ENCODE data around the gene MAST2.
"Not testable (repeated sequence)": the region's sequence is repeated elsewhere in the genome, so short reads cannot be mapped to it uniquely, and the experiment has no call there.

MAST2 gene

DNA sequence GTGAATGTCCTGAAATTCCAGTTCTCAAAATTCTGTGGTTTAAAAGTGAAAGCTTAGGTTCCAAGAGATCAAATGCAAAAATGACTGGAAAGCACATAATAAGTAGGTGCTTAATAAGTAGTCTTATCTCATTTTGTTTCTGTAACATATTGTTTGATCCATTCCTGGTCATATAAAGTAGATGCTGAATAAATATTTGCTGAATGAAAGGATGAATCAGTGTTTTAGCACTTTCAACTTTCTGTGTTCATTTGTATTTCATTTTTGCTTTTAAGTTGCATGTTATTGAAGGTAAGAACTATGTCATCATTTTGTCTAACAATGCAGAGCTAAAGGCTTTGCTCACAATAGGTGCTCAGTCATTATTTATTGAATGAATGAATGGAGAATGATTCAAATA is 6.3 kb downstream of the MAST2 start:
- DNase-seq (ENCODE audit: low read depth in 1 of 2, low spot score in 1 of 2) = no peak

DNA sequence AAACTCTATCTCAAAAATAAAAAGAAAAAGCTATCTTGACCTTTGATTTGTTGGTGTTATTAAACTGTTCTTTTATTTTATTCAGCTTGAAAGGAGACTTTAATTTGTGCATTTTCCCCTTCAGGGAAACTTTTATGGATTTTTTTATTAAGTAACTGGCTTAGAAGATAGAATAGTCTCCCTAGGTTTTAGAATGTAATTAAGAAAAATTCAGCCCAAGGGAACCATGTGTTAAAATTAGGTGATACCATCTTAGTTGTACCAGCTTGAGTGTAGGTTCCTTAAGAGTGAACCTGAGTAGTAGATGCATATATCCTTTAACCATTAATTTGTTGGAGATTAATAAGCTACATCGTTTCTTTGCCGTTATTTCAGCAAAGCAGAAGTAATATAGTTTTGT is 11.4 kb downstream of the MAST2 start:
- DNase-seq (ENCODE audit: low read depth in 1 of 2, low spot score in 1 of 2) = no peak

- no peak for DNase-seq (ENCODE audit: low read depth in 1 of 2, low spot score in 1 of 2)
Observed at GRCh38 chr1:45815667-45816458, 12.5 kb downstream of the MAST2 start.

GRCh38 chr1:45820173-45820572 is 16.8 kb downstream of the MAST2 start:
- no peak for DNase-seq (ENCODE audit: low read depth in 1 of 2, low spot score in 1 of 2)

DNA sequence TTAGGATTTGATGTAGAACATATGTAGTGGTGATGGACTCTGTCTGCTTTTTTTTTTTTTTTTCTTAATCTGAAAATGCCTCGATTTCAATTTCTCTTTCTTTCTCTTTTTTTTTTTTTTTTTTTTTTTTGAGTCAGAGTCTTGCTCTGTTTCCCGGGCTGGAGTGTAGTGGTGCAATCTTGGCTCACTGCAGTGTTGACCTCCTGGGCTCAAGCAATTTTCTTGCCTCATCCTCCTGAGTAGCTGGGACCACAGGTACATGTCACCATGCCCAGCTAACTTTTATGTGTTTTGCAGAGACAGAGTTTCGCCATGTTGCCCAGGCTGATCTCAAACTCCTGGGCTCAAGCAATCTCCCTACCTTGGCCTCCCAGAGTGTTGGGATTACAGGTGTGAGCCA is 17.4 kb downstream of the MAST2 start:
- no peak for DNase-seq (ENCODE audit: low read depth in 1 of 2, low spot score in 1 of 2)

- DNase-seq (ENCODE audit: low read depth in 1 of 2, low spot score in 1 of 2) = no peak
Observed at GRCh38 chr1:45822644-45823043, 19.2 kb downstream of the MAST2 start.

- DNase-seq (ENCODE audit: low read depth in 1 of 2, low spot score in 1 of 2) = no peak
Observed at GRCh38 chr1:45824607-45825006, 21.2 kb downstream of the MAST2 start.

- DNase-seq (ENCODE audit: low read depth in 1 of 2, low spot score in 1 of 2) = no peak
Observed at GRCh38 chr1:45827256-45827655, 23.8 kb downstream of the MAST2 start.

DNA sequence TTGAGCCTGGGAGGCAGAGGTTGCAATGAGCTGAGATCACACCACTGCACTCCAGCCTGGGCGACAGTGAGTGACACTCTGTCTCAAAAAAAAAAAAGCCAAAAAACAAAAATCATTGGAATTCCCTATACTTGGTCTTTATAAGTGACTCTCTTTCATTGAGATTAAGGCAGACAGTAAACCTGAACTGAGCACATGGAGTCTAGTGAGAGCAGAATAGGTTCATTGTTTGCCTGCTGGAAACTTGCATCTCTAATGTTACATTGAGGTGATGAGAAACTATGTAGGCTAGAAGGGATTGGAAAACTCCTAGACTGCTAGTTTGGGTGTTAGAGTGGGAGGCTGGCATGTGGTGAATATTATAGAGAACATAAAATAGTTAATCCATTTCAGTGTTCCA is 25.4 kb downstream of the MAST2 start:
- DNase-seq (ENCODE audit: low read depth in 1 of 2, low spot score in 1 of 2) = no peak

- DNase-seq (ENCODE audit: low read depth in 1 of 2, low spot score in 1 of 2) = no peak
Observed at GRCh38 chr1:45833361-45833760, 29.9 kb downstream of the MAST2 start.

DNA sequence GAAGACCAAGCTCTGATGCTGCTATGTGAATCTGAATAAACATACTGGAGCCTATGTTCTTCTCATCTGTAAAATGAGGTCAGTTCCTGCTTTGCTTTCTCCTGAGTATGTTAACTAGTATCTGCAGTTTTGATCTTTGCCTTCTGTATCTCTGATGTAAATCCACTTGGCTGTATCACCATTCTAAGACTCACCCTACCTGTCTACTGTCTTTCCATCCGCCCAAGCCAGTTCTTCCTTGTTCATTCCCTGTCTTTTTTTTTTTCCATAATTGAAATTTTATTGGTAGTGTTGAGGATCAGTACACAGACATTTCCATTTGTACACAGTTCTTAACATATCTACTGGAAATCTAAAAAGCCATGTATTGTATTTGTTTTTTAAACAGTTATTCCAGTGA is 31.3 kb downstream of the MAST2 start:
- DNase-seq (ENCODE audit: low read depth in 1 of 2, low spot score in 1 of 2) = no peak

GRCh38 chr1:45836451-45836850 is 33.0 kb downstream of the MAST2 start:
- DNase-seq (ENCODE audit: low read depth in 1 of 2, low spot score in 1 of 2) = no peak

DNA sequence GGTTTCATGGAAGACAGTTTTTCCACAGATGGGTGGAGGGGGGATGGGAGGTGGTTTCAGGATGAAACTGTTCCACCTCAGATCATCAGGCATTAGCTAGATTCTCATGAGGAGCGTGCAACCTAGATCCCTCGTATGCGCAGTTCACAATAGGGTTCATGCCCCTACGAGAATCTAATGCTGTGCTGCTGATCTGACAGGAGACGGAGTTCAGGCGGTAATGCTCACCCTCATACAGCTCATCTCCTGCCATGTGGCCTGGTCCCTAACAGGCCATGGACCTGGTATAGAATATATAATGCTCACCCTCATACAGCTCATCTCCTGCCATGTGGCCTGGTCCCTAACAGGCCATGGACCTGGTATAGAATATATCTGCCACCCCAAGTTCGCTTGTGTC is 33.4 kb downstream of the MAST2 start:
- not testable (repeated sequence) for DNase-seq (ENCODE audit: low read depth in 1 of 2, low spot score in 1 of 2)

DNA sequence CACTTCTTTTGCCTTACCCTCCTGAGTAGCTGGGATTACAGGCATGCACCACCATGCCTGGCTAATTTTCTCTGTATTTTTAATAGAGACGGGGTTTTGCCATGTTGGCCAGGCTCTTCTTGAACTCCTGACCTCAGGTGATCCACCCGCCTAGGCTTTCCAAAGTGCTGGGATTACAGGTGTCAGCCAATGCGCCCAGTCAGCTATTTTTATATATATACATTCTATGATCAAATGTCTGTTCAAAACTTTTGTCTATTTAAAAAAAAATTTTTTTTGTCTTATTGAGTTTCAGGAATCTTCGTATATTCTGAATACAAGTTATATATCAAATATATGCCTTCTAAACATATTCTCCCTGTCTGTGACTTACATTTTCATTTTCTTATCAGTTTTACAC is 34.9 kb downstream of the MAST2 start:
- not testable (repeated sequence) for DNase-seq (ENCODE audit: low read depth in 1 of 2, low spot score in 1 of 2)

- no peak for DNase-seq (ENCODE audit: low read depth in 1 of 2, low spot score in 1 of 2)
Observed at GRCh38 chr1:45840704-45841103, 37.3 kb downstream of the MAST2 start.

DNA sequence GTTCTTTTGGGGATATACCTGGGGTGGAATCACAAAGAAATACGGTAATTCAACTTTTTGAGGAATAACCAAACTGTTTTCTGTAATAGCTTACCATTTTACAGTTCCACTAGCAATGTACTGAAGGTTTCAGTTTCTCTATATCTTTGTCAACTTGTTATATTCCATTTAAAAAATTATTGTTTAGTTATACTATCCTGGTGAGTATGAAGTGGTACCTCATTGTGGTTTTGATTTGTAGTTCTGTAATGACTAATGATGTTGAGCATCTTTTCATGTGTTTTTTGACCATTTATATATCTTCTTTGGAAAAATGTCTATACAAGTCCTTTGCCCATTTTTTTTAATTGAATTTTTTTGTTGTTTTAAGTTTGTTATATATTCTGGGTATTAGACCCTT is 39.4 kb downstream of the MAST2 start:
- no peak for DNase-seq (ENCODE audit: low read depth in 1 of 2, low spot score in 1 of 2)

GRCh38 chr1:45843474-45843905 is 40.1 kb downstream of the MAST2 start:
- DNase-seq (ENCODE audit: low read depth in 1 of 2, low spot score in 1 of 2) = no peak

- DNase-seq (ENCODE audit: low read depth in 1 of 2, low spot score in 1 of 2) = not testable (repeated sequence)
Observed at GRCh38 chr1:45844000-45844399, 40.6 kb downstream of the MAST2 start.

GRCh38 chr1:45846931-45847330 is 43.5 kb downstream of the MAST2 start:
- DNase-seq (ENCODE audit: low read depth in 1 of 2, low spot score in 1 of 2) = no peak

DNA sequence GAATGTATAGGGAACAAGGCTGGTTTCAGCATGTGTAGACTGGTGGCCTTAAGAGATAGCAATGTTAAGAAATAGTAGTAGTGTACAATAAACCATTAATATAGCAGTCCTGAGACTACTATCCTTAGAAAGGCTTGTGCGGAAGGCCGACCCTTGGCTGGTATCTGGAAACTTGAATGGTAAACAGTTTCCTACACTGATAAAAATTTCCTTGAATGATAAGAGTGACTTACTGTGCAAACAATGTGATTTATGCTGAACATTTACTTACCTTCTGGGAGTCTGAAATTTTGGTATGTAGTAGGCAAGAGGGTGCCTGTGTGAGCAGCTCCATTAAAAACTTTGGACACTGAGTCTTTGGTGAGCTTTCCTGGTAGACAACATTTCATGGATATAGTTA is 44.7 kb downstream of the MAST2 start:
- no peak for DNase-seq (ENCODE audit: low read depth in 1 of 2, low spot score in 1 of 2)

GRCh38 chr1:45848714-45849113 is 45.3 kb downstream of the MAST2 start:
- no peak for DNase-seq (ENCODE audit: low read depth in 1 of 2, low spot score in 1 of 2)

- no peak for DNase-seq (ENCODE audit: low read depth in 1 of 2, low spot score in 1 of 2)
Observed at GRCh38 chr1:45850017-45850416, 46.6 kb downstream of the MAST2 start.

GRCh38 chr1:45854724-45855123 is 51.3 kb downstream of the MAST2 start:
- DNase-seq (ENCODE audit: low read depth in 1 of 2, low spot score in 1 of 2) = no peak

Measured in activated CD4-positive, alpha-beta T cell treated with anti-CD3 and anti-CD28 coated beads, Interleukin-2, amount 50 U/mL, for 24 hours (primary cell).